ENCODE results near the gene IGF2R. TPM values are rescaled to one million over a fixed set of nuclear protein-coding genes. Genes with fewer than 3 reads are reported as not detected.

Gene IGF2R
- total RNA-seq, 1 experiment from 2014 or later, result 31.5 TPM

GRCh38 chr6:159926542-159927203 is 42.2 kb upstream of the IGF2R start:
- Histone ChIP-seq H3K9me2 (replicated peaks; ENCODE audit: low read length) (no peaks in the 10 kb centered on the region), H3K79me2 (ENCODE audit: low read length) (no peaks in the 10 kb centered on the region), H3K4me2 (ENCODE audit: low read length) (no peak overlapping the region), H4K20me1 (ENCODE audit: low read length) (no peaks in the 10 kb centered on the region), H3K27ac (ENCODE audit: low read length) (no peak overlapping the region), H3K9ac (ENCODE audit: low read length) (no peak overlapping the region), H3K4me1 (ENCODE audit: insufficient read depth, low read length) (no peaks in the 10 kb centered on the region), H3K9me3 (ENCODE audit: low read length) (no peaks in the 10 kb centered on the region), H3K4me3 (ENCODE audit: low read length) (no peak overlapping the region), H3F3A (ENCODE audit: low read length, unreplicated experiment) (no peaks in the 10 kb centered on the region), H3K36me3 (ENCODE audit: low read depth, low read length) (no peaks in the 10 kb centered on the region), H2AFZ (ENCODE audit: low read length) (no peak overlapping the region), H3K27me3 (ENCODE audit: low read length) (no peaks in the 10 kb centered on the region)
- no TSS peak for BruUV-seq (replicated peaks)
- no peak for ATAC-seq
- ChIA-PET CTCF (no interaction called here), POLR2A (ENCODE audit: unreplicated experiment) (no interaction called here)
- intact Hi-C loops (cut with micrococcal nuclease), result no loop called here
- TF ChIP-seq EZH2 (IDR thresholded peaks at IDR 0.05; ENCODE audit: low read length, unreplicated experiment), result no peak
- no peak for TF ChIP-seq CTCF (conservative IDR thresholded peaks at IDR 0.05; ENCODE audit: low read depth, low read length)
- no peak for TF ChIP-seq EZH2phosphoT487 (IDR thresholded peaks at IDR 0.05; ENCODE audit: borderline replicate concordance, low read length)
- no peak for DNase-seq

- intact Hi-C loops (cut with micrococcal nuclease), result no loop called here
- DNase-seq (no peak), ATAC-seq (no peak)
- ChIA-PET CTCF (no interaction called here), POLR2A (ENCODE audit: unreplicated experiment) (no interaction called here)
- H3K27ac ChIP-seq (ENCODE audit: low read length), result no peak overlapping the region
- no peaks in the 10 kb centered on the region for H3K9me3 ChIP-seq (ENCODE audit: low read length)
- BruUV-seq (replicated peaks), result no TSS peak
- no peaks in the 10 kb centered on the region for H3K79me2 ChIP-seq (ENCODE audit: low read length)
- no peak for TF ChIP-seq EZH2 (IDR thresholded peaks at IDR 0.05; ENCODE audit: low read length, unreplicated experiment)
- no peak for TF ChIP-seq EZH2phosphoT487 (IDR thresholded peaks at IDR 0.05; ENCODE audit: borderline replicate concordance, low read length)
- no peak for TF ChIP-seq CTCF (conservative IDR thresholded peaks at IDR 0.05; ENCODE audit: low read depth, low read length)
- no peaks in the 10 kb centered on the region for H3F3A ChIP-seq (ENCODE audit: low read length, unreplicated experiment)
- no peaks in the 10 kb centered on the region for H4K20me1 ChIP-seq (ENCODE audit: low read length)
- no peaks in the 10 kb centered on the region for H3K27me3 ChIP-seq (ENCODE audit: low read length)
- no peak overlapping the region for H3K4me3 ChIP-seq (ENCODE audit: low read length)
- no peaks in the 10 kb centered on the region for H3K36me3 ChIP-seq (ENCODE audit: low read depth, low read length)
- no peaks in the 10 kb centered on the region for H3K9me2 ChIP-seq (replicated peaks; ENCODE audit: low read length)
- no peak overlapping the region for H3K4me2 ChIP-seq (ENCODE audit: low read length)
- H3K4me1 ChIP-seq (ENCODE audit: insufficient read depth, low read length), result peaks cover 2% of the 10 kb centered on the region; the same call in 1 of the 2 replicates
- no peak overlapping the region for H3K9ac ChIP-seq (ENCODE audit: low read length)
- 0 out of 2 replicates have a peak overlapping the region, but pooled peaks have one; percentile 22 for H2AFZ ChIP-seq (ENCODE audit: low read length)
Measured at GRCh38 chr6:159929819-159930218, 39.1 kb upstream of the IGF2R start.

DNA sequence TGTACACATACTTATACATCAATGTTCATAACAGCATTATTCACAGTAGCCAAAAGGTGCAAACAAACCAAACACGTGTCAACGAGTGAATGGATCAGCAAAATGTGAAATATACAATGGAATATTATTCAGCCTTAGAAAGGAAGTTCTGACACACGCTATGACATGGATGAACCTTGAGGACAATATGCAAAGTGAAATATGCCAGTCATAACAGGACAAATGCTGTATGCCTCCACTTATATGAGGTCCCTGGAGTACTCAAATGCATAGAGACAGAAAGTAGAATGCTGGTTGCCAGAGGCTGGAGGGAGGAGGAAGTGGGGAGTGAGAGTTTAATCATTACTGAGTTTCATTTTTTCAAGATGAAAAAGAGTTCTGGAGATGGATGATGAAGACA is 37.8 kb upstream of the IGF2R start:
- Histone ChIP-seq H3K79me2 (ENCODE audit: low read length) (no peaks in the 10 kb centered on the region), H3K27me3 (ENCODE audit: low read length) (no peaks in the 10 kb centered on the region), H3K9me2 (replicated peaks; ENCODE audit: low read length) (no peaks in the 10 kb centered on the region), H3K9me3 (ENCODE audit: low read length) (no peaks in the 10 kb centered on the region), H3K36me3 (ENCODE audit: low read depth, low read length) (no peaks in the 10 kb centered on the region), H4K20me1 (ENCODE audit: low read length) (no peaks in the 10 kb centered on the region), H2AFZ (ENCODE audit: low read length) (no peak overlapping the region), H3F3A (ENCODE audit: low read length, unreplicated experiment) (no peaks in the 10 kb centered on the region), H3K27ac (ENCODE audit: low read length) (no peak overlapping the region), H3K4me1 (ENCODE audit: insufficient read depth, low read length) (peaks cover 7% of the 10 kb centered on the region; the same call in 1 of the 2 replicates), H3K4me3 (ENCODE audit: low read length) (no peak overlapping the region), H3K4me2 (ENCODE audit: low read length) (no peak overlapping the region), H3K9ac (ENCODE audit: low read length) (no peak overlapping the region)
- BruUV-seq (replicated peaks), result no TSS peak
- no peak for ATAC-seq
- intact Hi-C loops (cut with micrococcal nuclease), result no loop called here
- DNase-seq, result no peak
- no peak for TF ChIP-seq CTCF (conservative IDR thresholded peaks at IDR 0.05; ENCODE audit: low read depth, low read length)
- no peak for TF ChIP-seq EZH2 (IDR thresholded peaks at IDR 0.05; ENCODE audit: low read length, unreplicated experiment)
- TF ChIP-seq EZH2phosphoT487 (IDR thresholded peaks at IDR 0.05; ENCODE audit: borderline replicate concordance, low read length), result no peak
- POLR2A ChIA-PET (ENCODE audit: unreplicated experiment), result no interaction called here
- CTCF ChIA-PET, result no interaction called here
